GM23338 (cell line): ENCODE results near the gene CCNY. TPM values are rescaled to one million over a fixed set of nuclear protein-coding genes. Genes with fewer than 3 reads are reported as not detected.

Experiments
- ATAC-seq: fragments of 200-7000 bp; cut with Tn5 transposase; 3 replicates; pipeline ENCODE4 v1.9.1; 2020
- DNase-seq: peaks from one replicate; pipeline ENCODE4 v3.0.0-alpha.2; 2015; ENCODE audit warnings: low spot score
- H2AFZ ChIP-seq: fragments of 200-600 bp; sonication (generic); 2 replicates; pipeline ENCODE4 v1.8.0; 2016; ENCODE audit warnings: antibody characterized with exemption, mild to moderate bottlenecking, moderate library complexity
- H3F3A ChIP-seq: fragments of 200-600 bp; sonication (generic); replicated peaks from 2 replicates; pipeline ENCODE4 v1.8.0; 2017; ENCODE audit warnings: antibody characterized with exemption, mixed run types, low read depth
- H3K27ac ChIP-seq: fragments of 200-600 bp; sonication (generic); 2 replicates; pipeline ENCODE4 v1.6.1; 2016; ENCODE audit warnings: low read depth
- H3K27me3 ChIP-seq: fragments of 200-600 bp; sonication (generic); 2 replicates; pipeline ENCODE4 v1.8.0; 2016; ENCODE audit warnings: mild to moderate bottlenecking, mixed run types, moderate library complexity; ENCODE audit not compliant: insufficient read depth
- H3K36me3 ChIP-seq: fragments of 200-600 bp; sonication (generic); 2 replicates; pipeline ENCODE4 v1.8.0; 2016; ENCODE audit warnings: mild to moderate bottlenecking; ENCODE audit not compliant: insufficient read depth
- H3K4me1 ChIP-seq: fragments of 200-600 bp; sonication (generic); 2 replicates; pipeline ENCODE4 v1.8.0; 2016; ENCODE audit warnings: mild to moderate bottlenecking, moderate library complexity; ENCODE audit not compliant: insufficient read depth
- H3K4me2 ChIP-seq: fragments of 200-600 bp; sonication (generic); 2 replicates; pipeline ENCODE4 v1.7.1; 2017; ENCODE audit warnings: mixed run types
- H3K4me3 ChIP-seq: fragments of 200-600 bp; sonication (generic); 2 replicates; pipeline ENCODE4 v1.6.1; 2016; ENCODE audit warnings: mixed run types
- H3K79me2 ChIP-seq: fragments of 200-600 bp; sonication (generic); replicated peaks from 2 replicates; pipeline ENCODE4 v1.8.0; 2017; ENCODE audit warnings: mild to moderate bottlenecking; ENCODE audit not compliant: insufficient read depth
- H3K9me2 ChIP-seq: fragments of 200-600 bp; sonication (generic); 2 replicates; pipeline ENCODE4 v1.8.0; 2017; ENCODE audit not compliant: insufficient read depth
- H4K20me1 ChIP-seq: fragments of 200-600 bp; sonication (generic); replicated peaks from 2 replicates; pipeline ENCODE4 v1.8.0; 2017; ENCODE audit warnings: mild to moderate bottlenecking; ENCODE audit not compliant: insufficient read depth
- H3K27ac Mint-ChIP-seq: 2 replicates; pipeline ENCODE4 v1.8.0; 2020; ENCODE audit warnings: inconsistent platforms, mild to moderate bottlenecking, moderate library complexity, mixed read lengths
- H3K27me3 Mint-ChIP-seq: 3 replicates; pipeline ENCODE4 v1.8.0; 2022; ENCODE audit warnings: low read depth, mild to moderate bottlenecking, moderate library complexity, mixed read lengths, inconsistent platforms; ENCODE audit not compliant: insufficient read depth, poor library complexity
- H3K36me3 Mint-ChIP-seq: 3 replicates; pipeline ENCODE4 v1.8.0; 2021; ENCODE audit warnings: low read depth, mild to moderate bottlenecking, inconsistent platforms, moderate library complexity, mixed read lengths
- H3K4me1 Mint-ChIP-seq: 3 replicates; pipeline ENCODE4 v1.8.0; 2020; ENCODE audit warnings: mild to moderate bottlenecking, inconsistent platforms, mixed read lengths
- H3K4me3 Mint-ChIP-seq: 3 replicates; pipeline ENCODE4 v1.8.0; 2021; ENCODE audit warnings: moderate library complexity, mild to moderate bottlenecking, inconsistent platforms, mixed read lengths
- H3K9me3 Mint-ChIP-seq: 3 replicates; pipeline ENCODE4 v1.8.0; 2020; ENCODE audit warnings: moderate library complexity, mild to moderate bottlenecking, inconsistent platforms, mixed read lengths
- POLR2AphosphoS5 ChIP-seq: IDR thresholded peaks from 2 replicates; pipeline ENCODE4 v1.6.1; 2016; ENCODE audit warnings: antibody characterized with exemption, low read depth
- ZNF331 ChIP-seq: fragments of 250-450 bp; sonication (Bioruptor Pico); IDR thresholded peaks from 2 replicates; pipeline ENCODE4 v1.5.0; 2020; ENCODE audit warnings: low read depth, mild to moderate bottlenecking, moderate library complexity
- ZNF462 ChIP-seq: fragments of 250-450 bp; sonication (Bioruptor Pico); IDR thresholded peaks from 2 replicates; pipeline ENCODE4 v1.5.0; 2020; ENCODE audit warnings: mild to moderate bottlenecking, moderate library complexity
- polyA plus RNA-seq: library from polyadenylated mRNA; unstranded; fragments of >200 nt; fragmentation: Nextera tagmentation; extraction: Ambion mirVana; gene quantifications from 2 replicates; pipeline ENCODE4 v1.2.1, GENCODE V29; 2016
- total RNA-seq: library from RNA; depleted of rRNA; stranded (reverse); fragments of >200 nt; shearing (Covaris generic); gene quantifications from 2 replicates; pipeline ENCODE4 v1.2.3, GENCODE V29; 2014
- TF ChIP-seq, protein P1 (sequence below): IDR thresholded peaks from 2 replicates; pipeline ENCODE4 v1.6.1; 2016; ENCODE audit warnings: antibody characterized with exemption

Gene CCNY
- total and polyA plus RNA-seq, 2 experiments from 2014 or later = 14.2 to 29.0 TPM

DNA sequence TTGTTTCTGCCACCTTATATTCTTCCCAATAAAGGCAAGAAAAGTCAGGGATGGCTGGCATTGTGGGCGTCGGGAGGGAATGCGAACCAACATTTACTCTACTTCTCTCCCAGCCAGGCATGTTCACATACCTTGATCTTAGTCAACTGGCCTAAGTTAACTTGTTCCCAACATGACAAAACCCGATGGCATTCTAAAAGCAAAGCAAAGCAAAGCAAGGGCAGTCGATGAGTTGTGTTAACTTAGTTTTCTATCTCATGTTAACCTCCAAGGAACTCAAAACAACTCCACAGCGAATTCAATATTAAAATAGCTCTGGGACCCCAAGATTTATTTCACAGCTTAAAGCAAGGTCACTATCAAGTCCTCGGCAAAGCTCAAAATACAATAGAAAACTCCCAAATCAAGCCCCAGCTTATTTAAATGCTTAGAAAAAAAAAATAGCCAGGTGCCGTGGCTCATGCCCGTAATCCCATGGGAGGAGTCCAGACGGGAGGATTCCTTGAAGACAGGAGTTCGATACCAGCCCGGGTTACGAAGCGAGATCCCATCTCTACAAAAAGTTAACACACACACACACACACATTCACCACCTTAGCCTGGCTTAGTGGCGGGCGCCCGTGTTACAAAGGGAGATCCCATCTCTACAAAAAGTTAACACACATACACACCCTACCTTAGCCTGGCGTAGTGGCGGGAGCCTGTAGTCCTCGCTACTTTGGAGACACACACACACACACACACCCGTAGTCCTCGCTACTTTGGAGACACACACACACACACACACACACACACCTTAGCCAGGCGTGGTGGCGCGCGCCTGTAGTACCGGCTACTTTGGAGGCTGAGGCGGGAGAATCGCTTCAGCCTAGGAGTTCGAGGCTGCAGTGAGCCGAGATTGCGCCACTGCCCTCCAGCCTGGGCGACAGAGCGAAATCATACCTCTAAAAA lies 901 bp upstream of the CCNY start (continued):
- TF ChIP-seq ZNF462 = no peak
- TF ChIP-seq ZNF331 (CRISPR knock-in tag) = no peak
- no peak for TF ChIP-seq POLR2AphosphoS5

- no peaks in the 10 kb centered on the region for H3F3A ChIP-seq
- no peaks in the 10 kb centered on the region for H3K9me2 ChIP-seq
- H3K27ac ChIP-seq = no peak overlapping the region
- Mint-ChIP-seq H3K36me3 (peaks cover 29% of the 10 kb centered on the region), H3K4me1 (peaks cover 28% of the 10 kb centered on the region), H3K27ac (no peak overlapping the region), H3K9me3 (peaks cover 7% of the 10 kb centered on the region; the same call in 2 of the 3 replicates), H3K4me3 (peak overlapping the region; percentile 82), H3K27me3 (peaks cover 11% of the 10 kb centered on the region)
- H3K4me3 ChIP-seq = peak overlapping the region; percentile 88
- 0 out of 2 replicates have a peak overlapping the region, but pooled peaks have one; percentile 33 for H2AFZ ChIP-seq
- peak overlapping the region; percentile 77 for H3K4me2 ChIP-seq
- H4K20me1 ChIP-seq = peaks cover 28% of the 10 kb centered on the region
- ATAC-seq = peak; percentile 51
- H3K79me2 ChIP-seq = peaks cover 72% of the 10 kb centered on the region
- peaks cover 15% of the 10 kb centered on the region; the same call in 1 of the 2 replicates for H3K4me1 ChIP-seq
- DNase-seq = peak; percentile 45
- peaks cover 8% of the 10 kb centered on the region for H3K27me3 ChIP-seq
- no peaks in the 10 kb centered on the region for H3K36me3 ChIP-seq
- TF ChIP-seq, protein P1, sequence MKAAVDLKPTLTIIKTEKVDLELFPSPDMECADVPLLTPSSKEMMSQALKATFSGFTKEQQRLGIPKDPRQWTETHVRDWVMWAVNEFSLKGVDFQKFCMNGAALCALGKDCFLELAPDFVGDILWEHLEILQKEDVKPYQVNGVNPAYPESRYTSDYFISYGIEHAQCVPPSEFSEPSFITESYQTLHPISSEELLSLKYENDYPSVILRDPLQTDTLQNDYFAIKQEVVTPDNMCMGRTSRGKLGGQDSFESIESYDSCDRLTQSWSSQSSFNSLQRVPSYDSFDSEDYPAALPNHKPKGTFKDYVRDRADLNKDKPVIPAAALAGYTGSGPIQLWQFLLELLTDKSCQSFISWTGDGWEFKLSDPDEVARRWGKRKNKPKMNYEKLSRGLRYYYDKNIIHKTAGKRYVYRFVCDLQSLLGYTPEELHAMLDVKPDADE = no peak
- TF ChIP-seq ZNF462 = no peak
Measured at GRCh38 chr10:35336921-35337823, 863 bp downstream of the CCNY start.
